Spleen (tissue), 7 donors: ENCODE measurements around the gene CEP164.
A peak's percentile ranks its signal among the peaks of the same experiment; 100 is the strongest.

Experiments used
- CTCF ChIP-seq, 11 experiments: fragments of 200-600 bp in 7 of 11; fragments of 450-650 bp in 4 of 11; sonication (generic) in 4 of 11; IDR thresholded peaks in 8 of 11; conservative IDR thresholded peaks in 3 of 11; 1 replicate in 7 of 11; 2 replicates in 4 of 11; pipeline versions ENCODE4 v1.4.0 to v1.8.0; 2016 to 2021; ENCODE audit warnings: antibody characterized with exemption in 11 of 11, inconsistent platforms in 4 of 11, mild to moderate bottlenecking in 1 of 11
- POLR2A ChIP-seq, 3 donors: fragments of 450-650 bp; IDR thresholded peaks; one replicate each; pipeline ENCODE4 v1.5.1; 2017; ENCODE audit warnings: antibody characterized with exemption in 3 of 3, mild to moderate bottlenecking in 1 of 3
- donor health status: DM: no; HTN: no; CAD: no; lungs with moderate emphysema.
- donor health status: DM: no; HTN: no; CAD: no.
- donor health status: DM: no; HTN: no; CAD: no.

DNA sequence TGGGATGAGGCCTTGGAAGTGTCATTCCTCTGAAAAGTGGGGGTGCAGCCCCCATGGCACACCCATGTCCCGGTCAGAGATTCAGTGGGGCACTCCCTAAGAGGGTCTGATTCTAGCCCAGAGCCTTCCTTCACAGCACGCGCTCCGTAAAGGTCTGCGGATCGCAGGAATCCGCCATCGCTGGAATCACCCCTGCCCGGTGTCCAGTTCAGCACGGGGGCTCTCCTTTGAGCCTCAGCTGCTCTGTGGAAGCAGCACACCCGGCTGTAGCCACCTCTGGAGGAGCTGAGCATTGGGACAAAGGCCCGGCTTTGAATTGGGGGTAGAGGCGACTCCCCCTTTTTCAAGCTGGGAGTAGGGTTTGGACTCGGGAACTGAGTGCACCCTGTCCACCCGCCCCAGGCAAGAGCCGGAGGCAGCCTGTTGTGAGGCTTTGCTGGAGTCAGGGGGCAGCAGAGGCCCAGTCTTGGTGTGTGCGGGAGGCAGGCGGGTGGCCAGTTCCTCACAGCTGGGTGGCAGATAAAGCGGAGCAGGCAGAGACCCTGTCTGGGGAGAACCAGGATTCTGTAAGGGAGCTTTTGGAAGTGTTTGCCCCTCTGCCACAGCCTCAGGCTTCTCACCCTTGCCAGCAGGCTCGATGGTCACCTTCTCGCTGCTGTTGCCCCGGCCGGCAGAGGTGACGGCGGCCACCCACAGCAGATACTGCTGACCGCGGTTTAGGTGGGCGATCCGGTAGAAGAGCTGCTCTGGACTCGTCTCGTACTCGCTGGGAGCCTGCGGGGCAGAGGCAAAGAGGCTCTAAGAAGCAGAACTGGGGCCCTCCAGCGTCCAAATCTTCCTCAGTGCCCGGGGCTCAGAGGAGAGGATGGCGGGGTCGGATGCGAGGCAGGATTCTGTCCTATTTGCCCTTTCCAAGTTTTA, 115.9 kb downstream of the CEP164 start:
- TF ChIP-seq CTCF (IDR thresholded peaks at IDR 0.05 in 8 of 11, conservative IDR thresholded peaks at IDR 0.05 in 3 of 11): peak in 7 of 11 experiments; percentile 20 to 54 (median 25)
- TF ChIP-seq POLR2A (IDR thresholded peaks at IDR 0.05): no peak
